ENCODE results near the gene TNIK.
A peak's percentile ranks its signal among the peaks of the same experiment; 100 is the strongest.

Gene TNIK

GRCh38 chr3:171461525-171461917 is 1.3 kb upstream of the TNIK start:
- DNase-seq (ENCODE audit: low read depth): no peak
- H3K4me3 ChIP-seq (ENCODE audit: low read depth, low read length): peak overlapping the region; percentile 84
- TF ChIP-seq CTCF (conservative IDR thresholded peaks at IDR 0.05; ENCODE audit: low read depth, low read length): no peak

GRCh38 chr3:171460725-171461524 is 720 bp upstream of the TNIK start:
- H3K4me3 ChIP-seq (ENCODE audit: low read depth, low read length): peak overlapping the region; percentile 84
- DNase-seq (ENCODE audit: low read depth): peak; percentile 74
- TF ChIP-seq CTCF (conservative IDR thresholded peaks at IDR 0.05; ENCODE audit: low read depth, low read length): no peak

GRCh38 chr3:171459137-171459941 is 866 bp downstream of the TNIK start:
- DNase-seq (ENCODE audit: low read depth): peak; percentile 60
- no peak for TF ChIP-seq CTCF (conservative IDR thresholded peaks at IDR 0.05; ENCODE audit: low read depth, low read length)
- H3K4me3 ChIP-seq (ENCODE audit: low read depth, low read length): peak overlapping the region; percentile 84

- TF ChIP-seq CTCF (conservative IDR thresholded peaks at IDR 0.05; ENCODE audit: low read depth, low read length): no peak
- peak overlapping the region; percentile 84 for H3K4me3 ChIP-seq (ENCODE audit: low read depth, low read length)
- DNase-seq (ENCODE audit: low read depth): no peak
Observed at GRCh38 chr3:171458864-171459136, 1.4 kb downstream of the TNIK start.

- TF ChIP-seq CTCF (conservative IDR thresholded peaks at IDR 0.05; ENCODE audit: low read depth, low read length): no peak
- DNase-seq (ENCODE audit: low read depth): no peak
- H3K4me3 ChIP-seq (ENCODE audit: low read depth, low read length): peak overlapping the region; percentile 84
Observed at GRCh38 chr3:171458071-171458863, 1.9 kb downstream of the TNIK start.

- no peak for DNase-seq (ENCODE audit: low read depth)
- H3K4me3 ChIP-seq (ENCODE audit: low read depth, low read length): peak overlapping the region; percentile 84
- no peak for TF ChIP-seq CTCF (conservative IDR thresholded peaks at IDR 0.05; ENCODE audit: low read depth, low read length)
Observed at GRCh38 chr3:171457607-171458061, 2.6 kb downstream of the TNIK start.

Measured in choroid plexus epithelial cell (primary cell).